ENCODE data around the gene WDR64.

- TF ChIP-seq, protein P1, sequence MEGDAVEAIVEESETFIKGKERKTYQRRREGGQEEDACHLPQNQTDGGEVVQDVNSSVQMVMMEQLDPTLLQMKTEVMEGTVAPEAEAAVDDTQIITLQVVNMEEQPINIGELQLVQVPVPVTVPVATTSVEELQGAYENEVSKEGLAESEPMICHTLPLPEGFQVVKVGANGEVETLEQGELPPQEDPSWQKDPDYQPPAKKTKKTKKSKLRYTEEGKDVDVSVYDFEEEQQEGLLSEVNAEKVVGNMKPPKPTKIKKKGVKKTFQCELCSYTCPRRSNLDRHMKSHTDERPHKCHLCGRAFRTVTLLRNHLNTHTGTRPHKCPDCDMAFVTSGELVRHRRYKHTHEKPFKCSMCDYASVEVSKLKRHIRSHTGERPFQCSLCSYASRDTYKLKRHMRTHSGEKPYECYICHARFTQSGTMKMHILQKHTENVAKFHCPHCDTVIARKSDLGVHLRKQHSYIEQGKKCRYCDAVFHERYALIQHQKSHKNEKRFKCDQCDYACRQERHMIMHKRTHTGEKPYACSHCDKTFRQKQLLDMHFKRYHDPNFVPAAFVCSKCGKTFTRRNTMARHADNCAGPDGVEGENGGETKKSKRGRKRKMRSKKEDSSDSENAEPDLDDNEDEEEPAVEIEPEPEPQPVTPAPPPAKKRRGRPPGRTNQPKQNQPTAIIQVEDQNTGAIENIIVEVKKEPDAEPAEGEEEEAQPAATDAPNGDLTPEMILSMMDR (conservative IDR thresholded peaks at IDR 0.05; ENCODE audit: low read depth in 2 of 2) = no peak
- TF ChIP-seq POLR2AphosphoS5 (IDR thresholded peaks at IDR 0.05; ENCODE audit: low read depth) (no peak), EZH2phosphoT487 (IDR thresholded peaks at IDR 0.05; ENCODE audit: unreplicated experiment) (no peak), EZH2 (IDR thresholded peaks at IDR 0.05; ENCODE audit: low read depth, unreplicated experiment) (no peak), STAT1 (IDR thresholded peaks at IDR 0.05; ENCODE audit: unreplicated experiment) (no peak), JUNB (IDR thresholded peaks at IDR 0.05; ENCODE audit: unreplicated experiment) (no peak), ZNF114 (CRISPR knock-in tag; IDR thresholded peaks at IDR 0.05) (no peak), ZNF331 (CRISPR knock-in tag; IDR thresholded peaks at IDR 0.05; ENCODE audit: low read depth) (no peak)
- TF ChIP-seq, protein P2, sequence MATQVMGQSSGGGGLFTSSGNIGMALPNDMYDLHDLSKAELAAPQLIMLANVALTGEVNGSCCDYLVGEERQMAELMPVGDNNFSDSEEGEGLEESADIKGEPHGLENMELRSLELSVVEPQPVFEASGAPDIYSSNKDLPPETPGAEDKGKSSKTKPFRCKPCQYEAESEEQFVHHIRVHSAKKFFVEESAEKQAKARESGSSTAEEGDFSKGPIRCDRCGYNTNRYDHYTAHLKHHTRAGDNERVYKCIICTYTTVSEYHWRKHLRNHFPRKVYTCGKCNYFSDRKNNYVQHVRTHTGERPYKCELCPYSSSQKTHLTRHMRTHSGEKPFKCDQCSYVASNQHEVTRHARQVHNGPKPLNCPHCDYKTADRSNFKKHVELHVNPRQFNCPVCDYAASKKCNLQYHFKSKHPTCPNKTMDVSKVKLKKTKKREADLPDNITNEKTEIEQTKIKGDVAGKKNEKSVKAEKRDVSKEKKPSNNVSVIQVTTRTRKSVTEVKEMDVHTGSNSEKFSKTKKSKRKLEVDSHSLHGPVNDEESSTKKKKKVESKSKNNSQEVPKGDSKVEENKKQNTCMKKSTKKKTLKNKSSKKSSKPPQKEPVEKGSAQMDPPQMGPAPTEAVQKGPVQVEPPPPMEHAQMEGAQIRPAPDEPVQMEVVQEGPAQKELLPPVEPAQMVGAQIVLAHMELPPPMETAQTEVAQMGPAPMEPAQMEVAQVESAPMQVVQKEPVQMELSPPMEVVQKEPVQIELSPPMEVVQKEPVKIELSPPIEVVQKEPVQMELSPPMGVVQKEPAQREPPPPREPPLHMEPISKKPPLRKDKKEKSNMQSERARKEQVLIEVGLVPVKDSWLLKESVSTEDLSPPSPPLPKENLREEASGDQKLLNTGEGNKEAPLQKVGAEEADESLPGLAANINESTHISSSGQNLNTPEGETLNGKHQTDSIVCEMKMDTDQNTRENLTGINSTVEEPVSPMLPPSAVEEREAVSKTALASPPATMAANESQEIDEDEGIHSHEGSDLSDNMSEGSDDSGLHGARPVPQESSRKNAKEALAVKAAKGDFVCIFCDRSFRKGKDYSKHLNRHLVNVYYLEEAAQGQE (IDR thresholded peaks at IDR 0.05; ENCODE audit: unreplicated experiment) = no peak
Measured at GRCh38 chr1:241696815-241697639, 44.9 kb downstream of the WDR64 start.
